Mesodermal cell (in vitro differentiated cells): Measurements from ENCODE around the gene AMIGO3.

ENCODE experiments used
- H3K27ac ChIP-seq: 2 replicates; pipeline ENCODE4 v1.7.0; 2013; ENCODE audit warnings: mild to moderate bottlenecking, low read depth, low read length, moderate library complexity; ENCODE audit not compliant: severe bottlenecking
- H3K36me3 ChIP-seq: 2 replicates; pipeline ENCODE4 v1.7.1; 2013; ENCODE audit warnings: mild to moderate bottlenecking, low read length, moderate library complexity; ENCODE audit not compliant: control insufficient read depth, insufficient read depth
- H3K4me1 ChIP-seq: one replicate; pipeline ENCODE4 v1.7.1; 2013; ENCODE audit warnings: mild to moderate bottlenecking, low read length; ENCODE audit not compliant: insufficient read depth, control insufficient read depth, poor library complexity, severe bottlenecking
- H3K4me3 ChIP-seq: 2 replicates; pipeline ENCODE4 v1.7.0; 2013; ENCODE audit warnings: low read length, control low read depth, mild to moderate bottlenecking; ENCODE audit not compliant: insufficient read depth, poor library complexity, severe bottlenecking; ENCODE audit errors: extremely low read depth
- H3K9me3 ChIP-seq: 2 replicates; pipeline ENCODE4 v1.7.1; 2013; ENCODE audit warnings: mild to moderate bottlenecking, low read length, moderate library complexity; ENCODE audit not compliant: control insufficient read depth
- WGBS, 2 experiments: methylation state at CpG; one replicate each; pipeline ENCODE4 v1.1.5; 2013; ENCODE audit warnings: missing lambda C conversion rate in 2 of 2; ENCODE audit not compliant: insufficient coverage in 2 of 2; 5-methylcytosine and 5-hydroxymethylcytosine counted together

The AMIGO3 gene

GRCh38 chr3:49707113-49707480 is 12.4 kb downstream of the AMIGO3 start:
- no peaks in the 10 kb centered on the region for H3K4me1 ChIP-seq
- peaks cover 23% of the 10 kb centered on the region for H3K36me3 ChIP-seq
- no peak overlapping the region for H3K27ac ChIP-seq
- H3K9me3 ChIP-seq = no peaks in the 10 kb centered on the region
- WGBS, 2 experiments = 90 to 98% methylated on average over 4 of the region's 4 CpGs
- H3K4me3 ChIP-seq = no peak overlapping the region

GRCh38 chr3:49706456-49707112 is 12.9 kb downstream of the AMIGO3 start:
- H3K27ac ChIP-seq = no peak overlapping the region
- H3K4me3 ChIP-seq = no peak overlapping the region
- H3K36me3 ChIP-seq = peaks cover 23% of the 10 kb centered on the region
- WGBS, 2 experiments = 96 to 100% methylated on average over 8 to 9 of the region's 9 CpGs
- no peaks in the 10 kb centered on the region for H3K9me3 ChIP-seq
- no peaks in the 10 kb centered on the region for H3K4me1 ChIP-seq

GRCh38 chr3:49705390-49705960 is 14.0 kb downstream of the AMIGO3 start:
- Histone ChIP-seq H3K9me3 (no peaks in the 10 kb centered on the region), H3K4me1 (no peaks in the 10 kb centered on the region), H3K4me3 (no peak overlapping the region), H3K36me3 (peaks cover 26% of the 10 kb centered on the region), H3K27ac (no peak overlapping the region)
- 97% methylated on average over 10 to 14 of the region's 17 CpGs for WGBS, 2 experiments

GRCh38 chr3:49704629-49705028 is 14.9 kb downstream of the AMIGO3 start:
- H3K9me3 ChIP-seq = no peaks in the 10 kb centered on the region
- no peaks in the 10 kb centered on the region for H3K4me1 ChIP-seq
- peaks cover 33% of the 10 kb centered on the region for H3K36me3 ChIP-seq
- H3K27ac ChIP-seq = no peak overlapping the region
- no peak overlapping the region for H3K4me3 ChIP-seq
- 94 to 95% methylated on average over 7 to 8 of the region's 8 CpGs for WGBS, 2 experiments

GRCh38 chr3:49703956-49704355 is 15.5 kb downstream of the AMIGO3 start:
- no peaks in the 10 kb centered on the region for H3K9me3 ChIP-seq
- H3K4me1 ChIP-seq = peaks cover 5% of the 10 kb centered on the region
- WGBS, 2 experiments = 90 to 99% methylated on average over 4 to 7 of the region's 7 CpGs
- no peak overlapping the region for H3K4me3 ChIP-seq
- no peak overlapping the region for H3K27ac ChIP-seq
- peaks cover 33% of the 10 kb centered on the region for H3K36me3 ChIP-seq

GRCh38 chr3:49703443-49703927 is 16.0 kb downstream of the AMIGO3 start:
- 78 to 82% methylated on average over 9 to 10 of the region's 14 CpGs for WGBS, 2 experiments
- Histone ChIP-seq H3K36me3 (peaks cover 33% of the 10 kb centered on the region), H3K4me1 (peaks cover 8% of the 10 kb centered on the region), H3K27ac (no peak overlapping the region), H3K4me3 (no peak overlapping the region), H3K9me3 (no peaks in the 10 kb centered on the region)

- no peak overlapping the region for H3K27ac ChIP-seq
- no peaks in the 10 kb centered on the region for H3K9me3 ChIP-seq
- WGBS, 2 experiments = 94 to 98% methylated on average over 10 of the region's 11 CpGs
- H3K36me3 ChIP-seq = peaks cover 38% of the 10 kb centered on the region
- H3K4me1 ChIP-seq = peaks cover 8% of the 10 kb centered on the region
- H3K4me3 ChIP-seq = no peak overlapping the region
Measured at GRCh38 chr3:49702672-49703071, 16.8 kb downstream of the AMIGO3 start.

GRCh38 chr3:49701388-49702077 is 18.0 kb downstream of the AMIGO3 start:
- 71 to 83% methylated on average over 9 to 21 of the region's 21 CpGs for WGBS, 2 experiments
- no peak overlapping the region for H3K4me3 ChIP-seq
- peaks cover 8% of the 10 kb centered on the region for H3K4me1 ChIP-seq
- H3K27ac ChIP-seq = no peak overlapping the region
- H3K9me3 ChIP-seq = no peaks in the 10 kb centered on the region
- H3K36me3 ChIP-seq = peaks cover 38% of the 10 kb centered on the region

GRCh38 chr3:49700453-49701128 is 18.9 kb downstream of the AMIGO3 start:
- no peak overlapping the region for H3K27ac ChIP-seq
- 76 to 89% methylated on average over 13 of the region's 13 CpGs for WGBS, 2 experiments
- H3K4me1 ChIP-seq = peaks cover 8% of the 10 kb centered on the region
- H3K36me3 ChIP-seq = peaks cover 34% of the 10 kb centered on the region
- H3K9me3 ChIP-seq = no peaks in the 10 kb centered on the region
- H3K4me3 ChIP-seq = no peak overlapping the region

- H3K4me3 ChIP-seq = no peak overlapping the region
- peaks cover 8% of the 10 kb centered on the region for H3K4me1 ChIP-seq
- H3K36me3 ChIP-seq = peaks cover 32% of the 10 kb centered on the region
- no peaks in the 10 kb centered on the region for H3K9me3 ChIP-seq
- WGBS, 2 experiments = 89 to 94% methylated on average over 7 to 8 of the region's 8 CpGs
- no peak overlapping the region for H3K27ac ChIP-seq
Measured at GRCh38 chr3:49700014-49700413, 19.5 kb downstream of the AMIGO3 start.
